Activated CD8-positive, alpha-beta T cell treated with anti-CD3 and anti-CD28 coated beads, Interleukin-2, amount 10 ng/mL, durations not matched to agents 7 days and 5 days (primary cell): Measurements from ENCODE around the gene STOX1. TPM values are rescaled to one million over a fixed set of nuclear protein-coding genes. Genes with fewer than 3 reads are reported as not detected.
A peak's percentile ranks its signal among the peaks of the same experiment; 100 is the strongest.
"Not testable (repeated sequence)": the region's sequence is repeated elsewhere in the genome, so short reads cannot be mapped to it uniquely, and the experiment has no call there.

ENCODE experiments used
- ATAC-seq: fragments of 150-1000 bp; cut with Tn5 transposase; one replicate; pipeline ENCODE4 v1.10.0; 2021; ENCODE audit warnings: moderate library complexity
- CTCF ChIA-PET: fragments of 350-600 bp; sonication (Branson Sonifier 250); formaldehyde crosslinking; loops from one replicate; lab custom pipeline; 2021; ENCODE audit warnings: antibody characterized with exemption; lab: Charles Lee
- POLR2A ChIA-PET: fragments of 350-600 bp; sonication (Branson Sonifier 250); formaldehyde crosslinking; loops from one replicate; lab custom pipeline; 2021; ENCODE audit warnings: antibody characterized with exemption; lab: Charles Lee
- DNase-seq: peaks from one replicate; pipeline ENCODE4 v3.0.0-alpha.2; 2020
- H3K27ac Mint-ChIP-seq: one replicate; pipeline ENCODE4 v1.8.0; 2021; ENCODE audit warnings: mild to moderate bottlenecking, mixed read lengths
- H3K27me3 Mint-ChIP-seq: one replicate; pipeline ENCODE4 v1.8.0; 2021; ENCODE audit warnings: low read depth, mixed read lengths
- H3K36me3 Mint-ChIP-seq: one replicate; pipeline ENCODE4 v1.8.0; 2021; ENCODE audit warnings: low read depth, mixed read lengths
- H3K4me1 Mint-ChIP-seq: one replicate; pipeline ENCODE4 v1.8.0; 2021; ENCODE audit warnings: low read depth, mixed read lengths
- H3K4me3 Mint-ChIP-seq: one replicate; pipeline ENCODE4 v1.8.0; 2021; ENCODE audit warnings: mild to moderate bottlenecking, mixed read lengths
- H3K9me3 Mint-ChIP-seq: one replicate; pipeline ENCODE4 v1.8.0; 2022; ENCODE audit warnings: mixed read lengths; ENCODE audit not compliant: insufficient read depth
- total RNA-seq, 2 experiments: library from RNA; stranded (reverse); gene quantifications; one replicate each; pipeline ENCODE4 v1.2.3, GENCODE V29; 2021

Gene STOX1
- total RNA-seq, 2 experiments from 2014 or later, result 0.42 to 0.52 TPM

- H3K36me3 Mint-ChIP-seq, result peaks cover 5% of the 10 kb centered on the region
- POLR2A ChIA-PET, result no interaction called here
- H3K27me3 Mint-ChIP-seq, result peaks cover 9% of the 10 kb centered on the region
- H3K4me3 Mint-ChIP-seq, result no peak overlapping the region
- CTCF ChIA-PET, result interaction anchor here (0.6 to 2.9 kb wide), 11 partner anchors 9 to 347 kb away, joined by 3 to 9 read pairs (median 3); partner anchors contain the start of gene STOX1
- ATAC-seq (no peak), DNase-seq (peak; percentile 64)
- peaks cover 15% of the 10 kb centered on the region for H3K4me1 Mint-ChIP-seq
- H3K9me3 Mint-ChIP-seq, result no peaks in the 10 kb centered on the region
- H3K27ac Mint-ChIP-seq, result no peak overlapping the region
Measured at GRCh38 chr10:68897336-68897741, 70.0 kb downstream of the STOX1 start.

DNA sequence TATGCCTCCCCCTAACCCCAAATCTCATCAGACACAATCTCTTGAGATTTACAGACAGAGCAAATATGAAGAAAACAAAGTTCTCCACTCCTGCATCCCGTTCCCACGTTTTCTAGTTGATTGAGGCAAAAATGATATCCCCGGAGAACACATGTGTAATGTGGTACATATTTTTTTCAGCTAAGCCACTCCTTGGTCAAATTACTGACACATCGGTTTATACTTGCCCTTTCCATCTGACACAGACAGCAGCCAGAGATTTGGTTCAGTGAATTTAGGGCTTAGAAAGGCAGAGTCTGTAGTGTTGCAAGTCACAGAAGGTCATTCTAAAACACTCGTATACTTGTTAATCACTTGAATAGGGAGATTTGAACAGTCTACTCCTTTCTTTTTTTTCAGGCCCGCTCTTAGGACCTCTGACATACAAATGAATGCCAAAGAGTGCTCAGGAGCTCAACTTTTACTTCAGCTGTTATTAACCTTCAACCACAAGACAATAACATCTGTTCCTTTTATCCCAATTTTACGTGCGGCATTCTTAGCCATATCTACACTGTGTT, 71.9 kb downstream of the STOX1 start:
- ATAC-seq (no peak), DNase-seq (no peak)
- ChIA-PET POLR2A (interaction anchor here (1.4 to 1.8 kb wide), 3 partner anchors 11 to 567 kb away, joined by 4 to 10 read pairs (median 8); partner anchors contain the start of genes HNRNPH3 and PBLD), CTCF (interaction anchor here (2.9 kb wide), 1 partner anchor 349 kb away, joined by 9 read pairs; no protein-coding TSS in a partner anchor)
- H3K9me3 Mint-ChIP-seq, result no peaks in the 10 kb centered on the region
- peaks cover 5% of the 10 kb centered on the region for H3K27me3 Mint-ChIP-seq
- no peak overlapping the region for H3K27ac Mint-ChIP-seq
- peaks cover 28% of the 10 kb centered on the region for H3K4me1 Mint-ChIP-seq
- H3K36me3 Mint-ChIP-seq, result peaks cover 15% of the 10 kb centered on the region
- no peak overlapping the region for H3K4me3 Mint-ChIP-seq

- peak overlapping the region; percentile 93 for H3K4me3 Mint-ChIP-seq
- DNase-seq, result no peak
- H3K27ac Mint-ChIP-seq, result peak overlapping the region; percentile 98
- no peaks in the 10 kb centered on the region for H3K9me3 Mint-ChIP-seq
- peaks cover 26% of the 10 kb centered on the region for H3K36me3 Mint-ChIP-seq
- peak; percentile 61 for ATAC-seq
- CTCF ChIA-PET, result interaction anchor here (0.9 to 1.5 kb wide), 3 partner anchors 55 to 1045 kb away, joined by 3 to 6 read pairs (median 5); partner anchors contain the start of gene DDX21
- H3K27me3 Mint-ChIP-seq, result peaks cover 3% of the 10 kb centered on the region
- peaks cover 36% of the 10 kb centered on the region for H3K4me1 Mint-ChIP-seq
- POLR2A ChIA-PET, result interaction anchor here (0.7 to 2.0 kb wide), 14 partner anchors 10 to 568 kb away, joined by 3 to 11 read pairs (median 3); partner anchors contain the start of genes CCAR1, DDX21, HNRNPH3 and PBLD
Measured at GRCh38 chr10:68900427-68901104, 73.2 kb downstream of the STOX1 start.

DNA sequence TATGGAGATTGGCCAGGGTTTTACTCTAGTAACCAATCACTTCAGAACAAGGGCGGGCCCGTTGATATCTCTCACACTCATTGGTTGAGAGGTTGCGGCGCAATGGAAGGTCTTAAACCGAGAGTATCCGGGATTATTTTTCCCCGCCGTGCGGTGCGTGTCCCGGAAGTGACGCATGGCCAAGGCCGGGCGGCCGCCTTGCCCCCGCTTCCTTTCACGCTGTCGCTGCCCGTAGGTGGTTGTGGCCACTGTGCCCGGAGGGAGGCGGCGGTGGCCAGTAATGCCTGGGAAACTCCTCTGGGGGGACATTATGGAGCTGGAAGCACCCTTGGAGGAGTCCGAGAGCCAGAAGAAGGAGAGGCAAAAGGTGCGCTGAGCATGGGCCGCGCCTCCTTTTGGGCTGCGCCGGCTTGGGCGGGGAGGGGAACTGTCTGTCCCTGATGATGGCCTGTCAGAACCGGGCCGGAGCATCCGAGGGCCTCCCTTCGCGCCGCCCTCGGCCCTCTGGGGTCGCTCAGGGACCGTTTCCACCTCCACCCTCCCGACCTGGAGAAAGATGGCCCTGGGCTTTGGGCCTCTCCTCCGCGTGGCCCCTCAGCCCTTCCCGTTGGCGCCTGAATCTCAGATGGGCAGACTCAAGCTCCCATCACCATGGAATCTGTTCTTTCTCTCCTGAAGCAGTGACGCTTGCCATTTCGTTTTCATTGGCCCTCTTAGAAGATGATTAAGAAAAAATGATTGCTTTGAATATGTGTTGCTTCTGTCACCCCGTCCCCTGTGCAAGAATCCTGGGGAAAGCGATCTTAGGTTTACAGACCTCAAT, 74.0 kb downstream of the STOX1 start, which contains the start of gene DDX50:
Gene DDX50, plus strand, starts transcription at position 211 of the 823 bp plus-strand sequence. Its CDS starts 70 bp downstream, at position 281.
- CTCF ChIA-PET, result interaction anchor here (1.0 to 1.5 kb wide), 2 partner anchors 351 to 1046 kb away, joined by 3 to 5 read pairs; no protein-coding TSS in a partner anchor
- H3K36me3 Mint-ChIP-seq, result peaks cover 31% of the 10 kb centered on the region

GRCh38 chr10:68902382-68902781, 75.1 kb downstream of the STOX1 start:
- Mint-ChIP-seq H3K9me3 (no peaks in the 10 kb centered on the region), H3K4me1 (peaks cover 47% of the 10 kb centered on the region), H3K27me3 (peaks cover 3% of the 10 kb centered on the region), H3K36me3 (peaks cover 40% of the 10 kb centered on the region), H3K27ac (peak overlapping the region; percentile 79), H3K4me3 (peak overlapping the region; percentile 93)
- ChIA-PET POLR2A (interaction anchor here (0.7 to 1.3 kb wide), 2 partner anchors 9 to 13 kb away, joined by 3 read pairs; no protein-coding TSS in a partner anchor), CTCF (interaction anchor here (1.2 kb wide), 1 partner anchor 53 kb away, joined by 3 read pairs; the partner anchor contains the start of gene DDX21)
- no peak for DNase-seq
- ATAC-seq, result no peak

More for the DNA sequence above, 74.0 kb downstream of the STOX1 start, which contains the start of gene DDX50:
- Mint-ChIP-seq H3K9me3 (no peaks in the 10 kb centered on the region), H3K4me1 (peaks cover 40% of the 10 kb centered on the region), H3K27ac (peak within 1 kb of the TSS; percentile 98), H3K27me3 (peaks cover 3% of the 10 kb centered on the region), H3K4me3 (peak within 1 kb of the TSS; percentile 93)
- DNase-seq, result peak; percentile 99
- ATAC-seq, result peak; percentile 97
- POLR2A ChIA-PET, result interaction anchor here (0.6 to 2.0 kb wide), 15 partner anchors 9 to 1452 kb away, joined by 3 to 11 read pairs (median 3); partner anchors contain the start of genes CCAR1, DDX21, HNRNPH3 and PBLD

DNA sequence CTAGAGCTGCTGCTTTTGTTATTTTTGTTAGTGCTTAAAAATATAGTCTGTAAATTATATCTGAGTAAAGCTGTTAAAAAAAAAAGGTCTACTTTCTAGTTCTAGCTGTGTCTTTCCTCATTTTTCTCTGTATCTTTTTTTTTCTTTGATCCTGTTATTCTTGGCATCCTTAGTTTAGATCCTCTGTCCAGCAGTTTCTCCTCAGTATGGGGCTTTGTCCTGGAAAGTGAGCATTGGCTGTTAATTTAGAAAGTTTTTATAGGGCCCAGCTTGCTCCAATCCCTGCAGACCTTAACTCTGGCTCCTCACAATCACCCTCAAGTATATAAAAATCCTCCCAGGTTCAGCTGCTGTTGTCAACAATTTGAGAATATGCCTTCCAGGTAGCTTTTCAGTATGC, 97.3 kb downstream of the STOX1 start:
- Mint-ChIP-seq H3K36me3 (peaks cover 38% of the 10 kb centered on the region), H3K4me1 (no peaks in the 10 kb centered on the region), H3K4me3 (no peak overlapping the region), H3K27me3 (no peaks in the 10 kb centered on the region), H3K27ac (peak overlapping the region; percentile 51), H3K9me3 (no peaks in the 10 kb centered on the region)
- ChIA-PET POLR2A (no interaction called here), CTCF (interaction anchor here (1.1 kb wide), 1 partner anchor 10 kb away, joined by 3 read pairs; no protein-coding TSS in a partner anchor)
- ATAC-seq (no peak), DNase-seq (no peak)

DNA sequence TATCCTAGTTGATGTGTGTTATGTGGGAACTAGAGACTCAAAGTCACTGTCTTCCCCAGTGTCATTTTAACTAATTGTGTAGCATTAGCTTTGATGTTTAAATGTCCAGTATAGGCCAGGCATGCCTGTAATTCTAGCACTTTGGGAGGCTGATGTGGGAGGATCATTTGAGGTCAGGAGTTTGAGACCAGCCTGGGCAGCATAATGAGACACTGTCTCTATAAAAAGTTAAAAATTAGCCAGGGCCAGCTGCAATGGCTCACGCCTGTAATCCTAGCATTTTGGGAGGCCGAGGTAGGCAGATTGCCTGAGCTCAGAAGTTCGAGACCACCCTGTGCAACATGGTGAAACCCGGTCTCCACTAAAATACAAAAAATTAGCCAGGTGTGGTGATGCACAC, 98.2 kb downstream of the STOX1 start:
- ChIA-PET CTCF (no interaction called here), POLR2A (interaction anchor here (1.1 kb wide), 1 partner anchor 25 kb away, joined by 3 read pairs; no protein-coding TSS in a partner anchor)
- Mint-ChIP-seq H3K9me3 (no peaks in the 10 kb centered on the region), H3K27ac (no peak overlapping the region), H3K4me3 (no peak overlapping the region), H3K27me3 (no peaks in the 10 kb centered on the region), H3K4me1 (no peaks in the 10 kb centered on the region), H3K36me3 (peaks cover 33% of the 10 kb centered on the region)
- no peak for ATAC-seq
- DNase-seq, result no peak

- ATAC-seq, DNase-seq, H3K27me3 Mint-ChIP-seq, CTCF ChIA-PET, H3K4me3 Mint-ChIP-seq, H3K4me1 Mint-ChIP-seq, POLR2A ChIA-PET, H3K9me3 Mint-ChIP-seq: not testable (repeated sequence)
- H3K36me3 Mint-ChIP-seq, result peaks cover 40% of the 10 kb centered on the region
- H3K27ac Mint-ChIP-seq, result peak overlapping the region; percentile 61
Measured at GRCh38 chr10:68929157-68929556, 101.8 kb downstream of the STOX1 start.

DNA sequence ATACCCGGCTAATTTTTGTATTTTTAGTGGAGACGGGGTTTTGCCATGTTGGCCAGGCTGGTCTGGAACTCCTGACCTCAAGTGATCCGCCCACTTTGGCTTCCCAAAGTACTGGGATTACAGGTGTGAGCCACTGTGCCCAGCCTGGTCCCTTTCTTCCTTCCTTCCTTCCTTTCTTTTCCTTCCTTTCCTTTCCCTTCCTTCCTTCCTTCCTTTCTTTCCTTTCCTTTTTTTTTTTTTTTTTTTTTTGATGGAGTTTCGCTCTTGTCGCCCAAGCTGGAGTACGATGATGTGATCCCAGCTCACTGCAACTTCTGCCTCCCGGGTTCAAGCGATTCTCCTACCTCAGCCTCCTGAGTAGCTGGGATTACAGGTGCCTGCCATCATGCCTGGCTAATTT, 102.6 kb downstream of the STOX1 start:
- H3K36me3 Mint-ChIP-seq, result peaks cover 36% of the 10 kb centered on the region

DNA sequence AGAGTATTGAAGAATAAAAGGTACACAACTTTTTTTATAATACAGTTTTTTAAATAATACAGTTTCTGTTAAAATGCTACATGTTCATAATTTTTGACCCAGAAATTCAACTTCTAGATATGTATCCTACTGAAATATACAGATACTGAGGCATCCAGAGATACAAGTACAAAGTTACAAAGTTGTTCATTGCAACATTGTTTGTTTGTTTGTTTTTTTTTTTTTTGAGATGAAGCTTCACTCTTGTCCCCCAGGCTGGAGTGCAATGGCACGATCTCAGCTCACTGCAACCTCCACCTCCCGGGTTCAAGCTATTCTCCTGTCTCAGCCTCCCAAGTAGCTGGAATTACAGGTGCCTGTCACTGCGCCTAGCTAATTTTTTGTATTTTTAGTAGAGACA, 105.5 kb downstream of the STOX1 start:
- CTCF ChIA-PET, result interaction anchor here (1.1 kb wide), 1 partner anchor 22 kb away, joined by 3 read pairs; no protein-coding TSS in a partner anchor
- H3K9me3 Mint-ChIP-seq, POLR2A ChIA-PET, H3K4me3 Mint-ChIP-seq, H3K27ac Mint-ChIP-seq, H3K27me3 Mint-ChIP-seq, ATAC-seq, H3K4me1 Mint-ChIP-seq, DNase-seq: not testable (repeated sequence)
- H3K36me3 Mint-ChIP-seq, result peaks cover 39% of the 10 kb centered on the region

More for the DNA sequence above, 102.6 kb downstream of the STOX1 start:
- H3K9me3 Mint-ChIP-seq, CTCF ChIA-PET, POLR2A ChIA-PET, ATAC-seq, H3K27me3 Mint-ChIP-seq, DNase-seq, H3K4me1 Mint-ChIP-seq, H3K4me3 Mint-ChIP-seq, H3K27ac Mint-ChIP-seq: not testable (repeated sequence)

DNA sequence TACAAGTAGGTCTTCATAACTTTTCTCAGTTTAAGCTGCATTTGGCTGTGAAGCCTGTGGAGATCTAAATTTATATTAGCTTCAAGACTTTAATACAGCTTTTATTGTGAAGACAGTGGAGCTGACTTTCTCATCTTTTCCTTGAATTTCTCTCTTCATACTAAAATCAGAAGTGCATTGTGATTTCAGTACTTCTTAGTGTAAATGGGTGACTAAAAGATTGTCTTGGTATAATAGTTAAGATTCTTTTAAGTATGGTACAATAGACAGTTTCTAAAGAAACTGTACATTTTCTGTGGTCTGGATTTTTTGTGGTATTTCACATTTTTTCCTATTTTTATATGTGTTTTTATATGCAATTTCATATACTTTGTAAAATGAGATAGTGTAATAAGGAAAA, 107.7 kb downstream of the STOX1 start:
- Mint-ChIP-seq H3K4me1 (peaks cover 5% of the 10 kb centered on the region), H3K9me3 (no peaks in the 10 kb centered on the region), H3K27ac (no peak overlapping the region), H3K36me3 (peaks cover 49% of the 10 kb centered on the region), H3K27me3 (no peaks in the 10 kb centered on the region), H3K4me3 (no peak overlapping the region)
- ChIA-PET POLR2A (no interaction called here), CTCF (no interaction called here)
- DNase-seq (no peak), ATAC-seq (no peak)
